Dendritic cell treated with granulocyte-macrophage colony-stimulating factor and Interleukin-4, amounts not matched to agents 40 ng/mL and 50 ng/mL, for 4 days (primary cell): ENCODE measurements around the gene RPUSD1.

ENCODE experiments used
- H3K27ac Mint-ChIP-seq: one replicate; pipeline ENCODE4 v1.8.0; 2022; ENCODE audit warnings: mild to moderate bottlenecking, mixed read lengths
- H3K27me3 Mint-ChIP-seq: one replicate; pipeline ENCODE4 v1.8.0; 2022; ENCODE audit warnings: mild to moderate bottlenecking, mixed read lengths
- H3K36me3 Mint-ChIP-seq: one replicate; pipeline ENCODE4 v1.8.0; 2022; ENCODE audit warnings: low read depth, mixed read lengths
- H3K4me1 Mint-ChIP-seq: one replicate; pipeline ENCODE4 v1.8.0; 2022; ENCODE audit warnings: low read depth, mixed read lengths
- H3K4me3 Mint-ChIP-seq: one replicate; pipeline ENCODE4 v1.8.0; 2022; ENCODE audit warnings: mild to moderate bottlenecking, moderate library complexity, mixed read lengths
- H3K9me3 Mint-ChIP-seq: one replicate; pipeline ENCODE4 v1.8.0; 2022; ENCODE audit warnings: mixed read lengths
- intact Hi-C: fragments of 100-400 bp; cut with micrococcal nuclease; formaldehyde crosslinking; loops from one replicate; pipeline ENCODE4 v1.15.0; 2022

Gene RPUSD1

GRCh38 chr16:740459-740763, 47.8 kb downstream of the RPUSD1 start:
- H3K4me1 Mint-ChIP-seq = peaks cover 17% of the 10 kb centered on the region
- H3K27ac Mint-ChIP-seq = peak overlapping the region; percentile 77
- H3K9me3 Mint-ChIP-seq = no peaks in the 10 kb centered on the region
- H3K4me3 Mint-ChIP-seq = peak overlapping the region; percentile 80
- H3K36me3 Mint-ChIP-seq = peaks cover 44% of the 10 kb centered on the region
- intact Hi-C loops = loop anchor here (1.0 kb wide), 1 partner anchor 29 kb away; no protein-coding TSS in a partner anchor
- H3K27me3 Mint-ChIP-seq = no peaks in the 10 kb centered on the region

- Mint-ChIP-seq H3K4me3 (peak overlapping the region; percentile 80), H3K9me3 (no peaks in the 10 kb centered on the region), H3K4me1 (peaks cover 17% of the 10 kb centered on the region), H3K27ac (peak overlapping the region; percentile 77), H3K36me3 (peaks cover 50% of the 10 kb centered on the region), H3K27me3 (no peaks in the 10 kb centered on the region)
- intact Hi-C loops = loop anchor here (1.0 kb wide), 1 partner anchor 29 kb away; no protein-coding TSS in a partner anchor
Observed at GRCh38 chr16:739560-740458, 48.4 kb downstream of the RPUSD1 start.

- H3K36me3 Mint-ChIP-seq = peaks cover 78% of the 10 kb centered on the region
- H3K27ac Mint-ChIP-seq = no peak overlapping the region
- H3K27me3 Mint-ChIP-seq = no peaks in the 10 kb centered on the region
- intact Hi-C loops = no loop called here
- no peaks in the 10 kb centered on the region for H3K9me3 Mint-ChIP-seq
- peaks cover 17% of the 10 kb centered on the region for H3K4me1 Mint-ChIP-seq
- no peak overlapping the region for H3K4me3 Mint-ChIP-seq
Observed at GRCh38 chr16:736936-737481, 51.2 kb downstream of the RPUSD1 start.

GRCh38 chr16:735982-736453, 52.2 kb downstream of the RPUSD1 start:
- H3K4me3 Mint-ChIP-seq = no peak overlapping the region
- H3K4me1 Mint-ChIP-seq = peaks cover 13% of the 10 kb centered on the region
- no peaks in the 10 kb centered on the region for H3K9me3 Mint-ChIP-seq
- H3K36me3 Mint-ChIP-seq = peaks cover 86% of the 10 kb centered on the region
- H3K27me3 Mint-ChIP-seq = no peaks in the 10 kb centered on the region
- intact Hi-C loops = no loop called here
- no peak overlapping the region for H3K27ac Mint-ChIP-seq

- no peak overlapping the region for H3K4me3 Mint-ChIP-seq
- peaks cover 86% of the 10 kb centered on the region for H3K36me3 Mint-ChIP-seq
- no peak overlapping the region for H3K27ac Mint-ChIP-seq
- peaks cover 12% of the 10 kb centered on the region for H3K4me1 Mint-ChIP-seq
- no peaks in the 10 kb centered on the region for H3K27me3 Mint-ChIP-seq
- intact Hi-C loops = no loop called here
- H3K9me3 Mint-ChIP-seq = no peaks in the 10 kb centered on the region
Observed at GRCh38 chr16:734981-735881, 53.0 kb downstream of the RPUSD1 start.
